Measurements from ENCODE around the gene RNF135.

DNA sequence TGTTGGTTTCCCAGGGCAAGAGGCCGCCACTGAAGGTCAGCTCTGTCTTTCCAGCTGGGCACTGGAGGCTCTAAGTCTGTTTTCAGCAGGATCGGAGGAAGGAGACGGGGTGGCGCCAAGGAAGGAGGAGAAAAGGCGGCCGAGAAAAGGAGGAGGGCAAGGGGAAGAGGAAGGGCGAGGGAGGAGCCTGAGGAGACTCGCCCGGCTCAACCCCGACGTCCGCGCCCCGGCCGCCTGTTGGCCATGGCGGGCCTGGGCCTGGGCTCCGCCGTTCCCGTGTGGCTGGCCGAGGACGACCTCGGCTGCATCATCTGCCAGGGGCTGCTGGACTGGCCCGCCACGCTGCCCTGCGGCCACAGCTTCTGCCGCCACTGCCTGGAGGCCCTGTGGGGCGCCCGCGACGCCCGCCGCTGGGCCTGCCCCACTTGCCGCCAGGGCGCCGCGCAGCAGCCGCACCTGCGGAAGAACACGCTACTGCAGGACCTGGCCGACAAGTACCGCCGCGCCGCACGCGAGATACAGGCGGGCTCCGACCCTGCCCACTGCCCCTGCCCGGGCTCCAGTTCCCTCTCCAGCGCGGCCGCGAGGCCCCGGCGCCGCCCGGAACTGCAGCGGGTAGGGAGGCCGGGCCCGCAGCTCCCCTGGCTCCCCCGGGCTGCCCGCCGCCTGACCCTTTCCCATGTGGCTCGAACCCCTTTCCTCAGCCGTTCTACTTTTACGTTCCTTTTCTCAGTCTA lies at the start of gene RNF135:
- TF ChIP-seq, protein P1, sequence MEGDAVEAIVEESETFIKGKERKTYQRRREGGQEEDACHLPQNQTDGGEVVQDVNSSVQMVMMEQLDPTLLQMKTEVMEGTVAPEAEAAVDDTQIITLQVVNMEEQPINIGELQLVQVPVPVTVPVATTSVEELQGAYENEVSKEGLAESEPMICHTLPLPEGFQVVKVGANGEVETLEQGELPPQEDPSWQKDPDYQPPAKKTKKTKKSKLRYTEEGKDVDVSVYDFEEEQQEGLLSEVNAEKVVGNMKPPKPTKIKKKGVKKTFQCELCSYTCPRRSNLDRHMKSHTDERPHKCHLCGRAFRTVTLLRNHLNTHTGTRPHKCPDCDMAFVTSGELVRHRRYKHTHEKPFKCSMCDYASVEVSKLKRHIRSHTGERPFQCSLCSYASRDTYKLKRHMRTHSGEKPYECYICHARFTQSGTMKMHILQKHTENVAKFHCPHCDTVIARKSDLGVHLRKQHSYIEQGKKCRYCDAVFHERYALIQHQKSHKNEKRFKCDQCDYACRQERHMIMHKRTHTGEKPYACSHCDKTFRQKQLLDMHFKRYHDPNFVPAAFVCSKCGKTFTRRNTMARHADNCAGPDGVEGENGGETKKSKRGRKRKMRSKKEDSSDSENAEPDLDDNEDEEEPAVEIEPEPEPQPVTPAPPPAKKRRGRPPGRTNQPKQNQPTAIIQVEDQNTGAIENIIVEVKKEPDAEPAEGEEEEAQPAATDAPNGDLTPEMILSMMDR (IDR thresholded peaks at IDR 0.05), result peak in 5 of 6 experiments; percentile 11 to 73 (median 44)
- TF ChIP-seq POLR2A (IDR thresholded peaks at IDR 0.05), result peak; percentile 84 to 96
